Naive thymus-derived CD8-positive, alpha-beta T cell (primary cell): ENCODE results near the gene DIS3L. TPM values are rescaled to one million over a fixed set of nuclear protein-coding genes. Genes with fewer than 3 reads are reported as not detected.

Experiments
- ATAC-seq, 2 donors: fragments of 150-1000 bp; cut with Tn5 transposase in 1 of 2; sonication (Bioruptor Pico), chemical (Tn5 transposase) in 1 of 2; 1 replicate in 1 of 2; 2 replicates in 1 of 2; pipeline ENCODE4 v1.10.0; 2021; ENCODE audit warnings: mild to moderate bottlenecking in 2 of 2, moderate library complexity in 2 of 2
- POLR2A ChIA-PET: fragments of 350-600 bp; sonication (Branson Sonifier 250); formaldehyde crosslinking; loops from one replicate; lab custom pipeline; 2021; ENCODE audit warnings: antibody characterized with exemption; lab: Charles Lee
- DNase-seq, 10 donors: peaks; one replicate each; pipeline versions ENCODE4 v3.0.0 to v3.0.0-alpha.2; 2020 to 2022
- H3K27ac Mint-ChIP-seq, 10 donors: one replicate each; pipeline ENCODE4 v1.8.0; 2020 to 2022; ENCODE audit warnings: mild to moderate bottlenecking in 10 of 10, mixed read lengths in 10 of 10, moderate library complexity in 4 of 10, inconsistent platforms in 1 of 10
- H3K27me3 Mint-ChIP-seq, 5 donors: one replicate each; pipeline ENCODE4 v1.8.0; 2021 to 2022; ENCODE audit warnings: mixed read lengths in 5 of 5
- H3K36me3 Mint-ChIP-seq, 3 donors: one replicate each; pipeline ENCODE4 v1.8.0; 2020 to 2022; ENCODE audit warnings: mixed read lengths in 3 of 3, mild to moderate bottlenecking in 2 of 3, inconsistent platforms in 1 of 3
- H3K4me1 Mint-ChIP-seq, 4 donors: one replicate each; pipeline ENCODE4 v1.8.0; 2021 to 2022; ENCODE audit warnings: mixed read lengths in 4 of 4
- H3K4me3 Mint-ChIP-seq, 10 donors: one replicate each; pipeline ENCODE4 v1.8.0; 2020 to 2022; ENCODE audit warnings: mild to moderate bottlenecking in 10 of 10, mixed read lengths in 10 of 10, moderate library complexity in 6 of 10, inconsistent platforms in 1 of 10
- H3K9me3 Mint-ChIP-seq, 9 donors: one replicate each; pipeline ENCODE4 v1.8.0; 2020 to 2022; ENCODE audit warnings: mixed read lengths in 9 of 9, mild to moderate bottlenecking in 3 of 9, inconsistent platforms in 1 of 9, moderate library complexity in 1 of 9
- polyA plus RNA-seq, 3 donors: library from polyadenylated mRNA; unstranded; fragments of 300-500 nt; fragmentation: Illumina TruSeq; gene quantifications; one replicate each; pipeline ENCODE4 v1.2.3, GENCODE V29; 2021
- total RNA-seq, 8 experiments: library from RNA in 2 of 8; stranded (reverse) in 2 of 8; gene quantifications; one replicate each; pipeline ENCODE4 v1.2.3 and lab custom pipeline; 2021 to 2026

The DIS3L gene
- total and polyA plus RNA-seq, 5 experiments from 2014 or later = 25.5 to 41.0 (median 39.8) TPM

DNA sequence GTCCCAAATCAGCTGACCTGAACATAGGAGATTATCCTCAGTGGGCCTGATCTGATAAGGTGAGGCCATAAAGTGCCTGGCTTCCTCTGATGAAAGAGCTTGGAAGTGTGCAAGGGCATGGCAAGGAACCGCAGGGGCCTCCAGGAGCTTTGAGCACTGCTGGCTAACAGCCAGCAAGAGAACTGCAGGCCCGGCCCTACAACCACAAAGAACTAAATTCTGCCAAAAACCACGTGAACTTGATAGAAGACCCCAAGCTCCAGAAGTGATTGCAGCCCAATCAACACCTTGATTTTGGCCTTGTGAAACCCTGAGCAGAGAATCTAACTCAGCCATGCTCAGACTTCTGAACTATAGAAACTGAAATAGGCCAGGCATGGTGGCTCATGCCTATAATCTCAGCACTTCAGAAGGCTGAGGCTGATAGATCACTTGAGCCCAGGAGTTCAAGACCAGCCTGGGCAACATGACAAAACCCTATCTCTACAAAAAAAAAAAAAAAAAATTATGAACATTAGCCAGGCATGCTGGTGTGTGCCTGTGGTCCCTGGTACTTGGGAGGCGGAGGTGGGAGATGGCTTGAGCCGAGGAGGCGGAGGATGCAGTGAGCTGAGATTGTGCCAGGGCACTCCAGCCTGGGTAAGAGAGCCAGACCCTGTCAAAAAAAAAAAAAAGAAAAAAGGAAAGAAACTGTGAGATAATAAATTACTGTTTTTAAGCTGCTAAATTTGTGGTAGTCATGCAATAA lies 7.7 kb upstream of the DIS3L start:
- Mint-ChIP-seq H3K27me3 (no peaks in the 10 kb centered on the region), H3K4me1 (peaks cover 4 to 9% (median 7%) of the 10 kb centered on the region in 4 donors), H3K27ac (no peak overlapping the region), H3K4me3 (no peak overlapping the region), H3K9me3 (no peaks in the 10 kb centered on the region), H3K36me3 (no peaks in the 10 kb centered on the region)
- DNase-seq (no peak), ATAC-seq (no peak)
- POLR2A ChIA-PET = interaction anchor here (0.6 to 0.7 kb wide), 2 partner anchors 36 to 131 kb away, joined by 3 to 5 read pairs; no protein-coding TSS in a partner anchor

DNA sequence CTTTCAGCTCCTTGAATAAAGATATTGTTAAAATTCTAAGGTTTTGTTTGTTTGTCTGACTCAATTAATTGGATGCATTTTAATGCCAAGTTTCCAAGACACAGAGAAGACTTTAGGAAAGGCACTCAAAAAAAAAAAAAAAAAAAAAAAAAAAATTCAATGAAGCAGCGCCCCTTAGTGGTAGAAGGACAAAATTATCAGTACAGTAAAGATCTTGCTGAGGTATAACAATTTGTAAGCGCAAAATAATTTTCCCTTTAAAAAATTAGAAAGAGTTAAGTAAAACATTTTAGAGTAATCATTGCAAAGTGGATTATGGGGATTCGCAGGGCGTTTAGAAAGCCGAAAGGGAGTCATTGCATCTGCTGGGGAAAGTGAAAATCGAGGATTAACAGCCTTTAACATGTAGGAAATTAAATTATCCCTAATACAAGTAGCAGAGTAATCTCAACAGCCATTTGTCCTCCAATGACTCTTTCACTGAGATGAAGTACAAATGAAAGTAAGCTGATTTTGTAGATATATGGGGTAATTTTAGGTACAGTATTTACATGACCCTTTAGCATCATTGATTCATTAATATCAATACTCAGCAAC lies 5.8 kb upstream of the DIS3L start:
- no peaks in the 10 kb centered on the region for H3K36me3 Mint-ChIP-seq
- DNase-seq = peak in 3 of 10 donors; percentile 29 to 36 (median 34)
- H3K27me3 Mint-ChIP-seq = no peaks in the 10 kb centered on the region
- peak overlapping the region in 1 of 10 donors; percentile 7 for H3K4me3 Mint-ChIP-seq
- POLR2A ChIA-PET = no interaction called here
- H3K9me3 Mint-ChIP-seq = no peaks in the 10 kb centered on the region
- peak overlapping the region in 3 of 10 donors; percentile 6 to 34 (median 21) for H3K27ac Mint-ChIP-seq
- peaks cover 11 to 24% (median 20%) of the 10 kb centered on the region in 4 donors for H3K4me1 Mint-ChIP-seq
- peak in 1 of 2 donors; percentile 23 for ATAC-seq

DNA sequence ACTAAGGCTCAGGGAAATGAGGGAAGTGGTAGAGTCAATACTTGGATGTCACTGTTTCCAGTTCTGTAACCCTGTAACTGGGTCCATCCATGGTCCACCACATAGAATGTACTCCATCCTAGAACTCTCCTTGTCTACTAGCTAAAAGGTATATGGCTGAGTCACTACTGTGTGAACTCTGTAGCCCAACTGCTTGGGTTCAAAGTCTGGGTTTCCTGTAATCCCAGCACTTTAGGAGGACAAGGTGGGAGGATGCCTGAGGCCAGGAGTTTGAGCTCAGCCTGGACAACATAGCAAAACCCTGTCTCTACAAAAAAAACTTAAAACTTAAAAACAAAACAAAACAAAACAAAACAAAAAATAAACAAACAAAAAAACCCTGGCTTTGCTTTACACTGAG lies 5.3 kb upstream of the DIS3L start:
- no peak overlapping the region for H3K4me3 Mint-ChIP-seq
- peaks cover 11 to 25% (median 22%) of the 10 kb centered on the region in 4 donors for H3K4me1 Mint-ChIP-seq
- H3K27ac Mint-ChIP-seq = no peak overlapping the region
- H3K27me3 Mint-ChIP-seq = no peaks in the 10 kb centered on the region
- no peaks in the 10 kb centered on the region for H3K9me3 Mint-ChIP-seq
- no peaks in the 10 kb centered on the region for H3K36me3 Mint-ChIP-seq
- ATAC-seq (no peak), DNase-seq (no peak)
- POLR2A ChIA-PET = interaction anchor here (0.7 kb wide), 1 partner anchor 693 kb away, joined by 3 read pairs; no protein-coding TSS in a partner anchor

DNA sequence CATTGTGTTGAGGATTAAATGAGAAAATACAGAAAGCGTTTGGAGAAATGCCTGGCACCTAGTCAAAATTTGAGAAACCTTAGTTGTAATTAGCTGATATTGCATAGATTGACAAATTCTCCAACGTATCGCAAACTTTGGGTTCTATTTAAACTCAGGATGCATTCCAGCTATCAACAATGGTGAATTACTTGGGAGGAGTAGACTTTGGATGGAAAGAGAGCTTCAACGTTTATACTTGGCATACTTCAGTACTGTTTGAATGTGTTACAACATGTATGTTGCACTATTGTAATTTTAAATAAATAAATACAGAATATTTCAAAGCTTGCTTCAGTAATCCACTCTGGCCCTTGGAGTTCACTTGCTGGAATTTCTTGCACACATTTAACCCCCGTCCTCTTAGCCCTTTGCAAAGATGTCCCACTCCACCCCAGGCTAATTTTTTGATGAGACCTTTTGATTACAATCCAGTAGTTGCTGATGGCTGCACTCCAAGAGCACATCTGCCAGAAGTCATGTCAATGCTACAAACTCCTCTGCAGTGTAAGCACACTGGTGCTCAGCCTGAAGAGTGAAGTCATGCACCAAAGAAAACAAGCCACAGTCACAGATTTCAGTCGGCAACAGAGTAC lies 4.7 kb upstream of the DIS3L start:
- DNase-seq (no peak), ATAC-seq (no peak)
- Mint-ChIP-seq H3K27me3 (no peaks in the 10 kb centered on the region), H3K4me3 (no peak overlapping the region), H3K4me1 (peaks cover 11 to 25% (median 22%) of the 10 kb centered on the region in 4 donors), H3K27ac (no peak overlapping the region), H3K36me3 (no peaks in the 10 kb centered on the region), H3K9me3 (no peaks in the 10 kb centered on the region)
- POLR2A ChIA-PET = interaction anchor here (0.7 kb wide), 3 partner anchors 250 to 693 kb away, joined by 3 to 4 read pairs (median 3); no protein-coding TSS in a partner anchor

DNA sequence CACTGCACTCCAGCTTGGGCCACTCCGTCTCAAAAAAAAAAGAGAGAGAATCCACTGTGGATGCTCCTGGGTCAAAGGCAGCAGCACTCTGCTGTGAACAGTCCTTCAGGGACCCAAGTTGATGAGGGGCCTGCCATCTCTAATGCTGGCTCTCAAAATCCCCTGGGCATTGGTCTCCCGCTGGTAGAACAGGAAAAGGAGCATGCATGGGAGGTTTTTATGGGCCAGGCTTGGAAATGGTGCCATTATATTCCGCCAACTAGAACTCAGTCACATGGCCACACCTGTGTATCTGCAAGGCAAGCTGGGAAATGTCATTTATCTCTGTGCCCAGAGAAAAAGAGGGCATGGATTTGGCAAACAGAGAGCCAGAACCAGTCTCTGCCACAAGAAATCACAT lies 3.4 kb upstream of the DIS3L start:
- POLR2A ChIA-PET = interaction anchor here (0.7 kb wide), 1 partner anchor 360 kb away, joined by 4 read pairs; no protein-coding TSS in a partner anchor
- no peaks in the 10 kb centered on the region for H3K9me3 Mint-ChIP-seq
- no peaks in the 10 kb centered on the region for H3K36me3 Mint-ChIP-seq
- ATAC-seq = no peak
- H3K4me3 Mint-ChIP-seq = peak overlapping the region in 1 of 10 donors; percentile 5
- no peak for DNase-seq
- H3K4me1 Mint-ChIP-seq = peaks cover 14 to 35% (median 32%) of the 10 kb centered on the region in 4 donors
- H3K27me3 Mint-ChIP-seq = no peaks in the 10 kb centered on the region
- peak overlapping the region in 5 of 10 donors; percentile 6 to 67 (median 36) for H3K27ac Mint-ChIP-seq

DNA sequence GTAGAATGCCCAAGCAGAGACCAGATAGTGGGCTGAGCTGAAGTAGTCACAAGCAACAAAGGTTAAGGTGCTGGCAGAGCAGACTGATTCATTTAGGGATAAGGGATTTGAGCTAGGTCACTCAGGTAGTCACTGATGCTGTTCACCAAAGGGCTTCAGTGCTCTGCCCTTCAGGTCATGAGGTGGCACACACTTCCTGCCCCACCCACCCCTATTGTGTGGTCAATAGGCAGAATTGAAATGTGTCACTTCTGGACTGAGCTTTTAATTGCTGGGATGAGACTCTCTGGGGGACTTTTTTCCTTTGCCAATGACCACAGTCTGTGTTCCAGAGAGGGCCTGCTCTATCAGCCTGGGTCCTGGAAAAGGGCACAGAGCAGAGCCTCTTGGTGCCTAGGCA lies 2.9 kb upstream of the DIS3L start:
- peaks cover 13 to 38% (median 35%) of the 10 kb centered on the region in 4 donors for H3K4me1 Mint-ChIP-seq
- H3K36me3 Mint-ChIP-seq = no peaks in the 10 kb centered on the region
- POLR2A ChIA-PET = no interaction called here
- no peaks in the 10 kb centered on the region for H3K27me3 Mint-ChIP-seq
- DNase-seq (no peak), ATAC-seq (no peak)
- H3K9me3 Mint-ChIP-seq = no peaks in the 10 kb centered on the region
- peak overlapping the region in 6 of 10 donors; percentile 6 to 67 (median 40) for H3K27ac Mint-ChIP-seq
- H3K4me3 Mint-ChIP-seq = peak overlapping the region in 2 of 10 donors; percentile 5 to 11

DNA sequence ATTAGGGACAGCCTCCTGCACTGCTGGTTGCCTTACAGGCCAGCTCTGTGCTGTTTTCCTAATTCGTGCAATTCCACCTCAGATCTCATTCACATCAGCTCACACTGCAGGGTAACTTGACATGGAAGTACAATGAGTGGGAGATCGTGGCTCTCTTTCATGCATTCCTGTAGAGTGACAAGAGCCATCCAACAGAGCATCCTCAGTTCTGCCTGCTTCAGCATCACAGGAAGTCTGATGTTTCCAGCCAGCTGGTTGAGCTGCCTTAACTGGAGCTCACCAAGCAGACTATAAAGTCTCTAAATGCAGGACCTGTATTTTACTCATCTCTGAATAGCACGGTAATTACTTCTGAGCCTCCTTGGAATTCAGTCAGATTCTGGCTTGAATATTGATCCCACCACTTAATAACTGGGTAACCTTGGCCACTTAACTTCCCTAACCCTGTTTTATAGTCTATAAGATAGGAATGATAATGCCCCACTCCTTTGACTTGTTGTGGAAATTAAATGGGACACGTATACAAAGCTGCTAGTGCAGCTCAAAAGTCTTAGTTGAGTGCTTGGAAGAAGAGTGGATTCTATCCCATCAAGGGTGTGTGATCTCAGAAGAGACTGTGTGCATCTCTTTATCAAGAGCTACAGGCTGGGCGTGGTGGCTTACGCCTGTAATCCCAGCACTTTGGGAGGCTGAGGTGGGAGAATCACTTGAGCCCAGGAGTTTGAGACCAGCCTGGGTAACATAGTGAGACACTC lies 1.4 kb upstream of the DIS3L start:
- Mint-ChIP-seq H3K4me1 (peaks cover 13 to 49% (median 43%) of the 10 kb centered on the region in 4 donors), H3K36me3 (peaks cover 0 to 14% (median 0%) of the 10 kb centered on the region in 3 donors), H3K27me3 (no peaks in the 10 kb centered on the region), H3K4me3 (peak overlapping the region; percentile 79 to 97 (median 86)), H3K9me3 (no peaks in the 10 kb centered on the region), H3K27ac (peak overlapping the region; percentile 93 to 97 (median 96))
- DNase-seq (peak in 1 of 10 donors; percentile 6), ATAC-seq (no peak)
- POLR2A ChIA-PET = interaction anchor here (1.0 to 3.1 kb wide), 3 partner anchors 95 to 213 kb away, joined by 3 to 12 read pairs (median 6); partner anchors contain the start of genes RPL4 and ZWILCH

DNA sequence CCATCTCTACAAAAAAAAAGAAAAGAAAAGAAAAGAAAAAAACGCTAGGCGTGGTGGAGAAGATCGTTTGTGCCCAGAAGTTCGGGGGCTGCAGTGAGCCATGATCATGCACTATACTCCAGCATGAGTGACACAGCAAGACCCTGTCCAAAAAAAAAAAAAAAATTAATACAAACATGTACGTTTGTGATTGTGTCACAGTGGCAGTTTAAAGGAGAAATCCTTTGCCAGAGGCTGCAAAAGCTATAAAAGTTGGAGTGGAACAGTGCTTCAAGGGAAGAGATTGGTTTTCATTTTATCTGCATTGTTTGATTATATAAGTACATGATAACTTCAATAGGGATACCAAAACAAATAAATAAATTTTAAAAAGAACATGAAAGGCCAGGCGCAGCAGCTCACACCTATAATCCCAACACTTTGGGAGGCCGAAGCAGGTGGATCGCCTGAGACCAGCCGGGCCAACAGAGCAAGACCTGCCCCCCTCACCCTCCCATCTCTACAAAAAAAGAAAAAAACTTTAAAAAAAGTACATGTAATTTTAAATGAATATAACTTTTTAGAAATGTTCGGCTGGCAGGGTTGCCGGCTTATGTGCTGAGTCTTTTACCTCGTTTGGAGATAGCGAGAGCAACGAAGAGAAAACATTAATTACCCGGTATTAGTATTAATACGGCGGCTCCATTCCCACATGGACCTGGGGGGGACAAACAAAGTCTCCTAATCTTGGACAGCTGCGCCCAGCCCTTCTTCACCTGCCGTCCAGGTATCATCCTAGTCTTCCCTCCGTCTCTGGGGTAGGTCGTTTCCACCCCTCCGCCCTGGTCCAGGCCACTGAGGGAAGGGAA lies 573 bp upstream of the DIS3L start:
- ATAC-seq (no peak), DNase-seq (peak in 2 of 10 donors; percentile 1 to 8)
- H3K27ac Mint-ChIP-seq = peak overlapping the region; percentile 93 to 97 (median 96)
- peaks cover 0 to 19% (median 0%) of the 10 kb centered on the region in 3 donors for H3K36me3 Mint-ChIP-seq
- H3K27me3 Mint-ChIP-seq = no peaks in the 10 kb centered on the region
- POLR2A ChIA-PET = interaction anchor here (0.5 to 3.1 kb wide), 7 partner anchors 13 to 214 kb away, joined by 3 to 12 read pairs (median 3); no protein-coding TSS in a partner anchor
- H3K4me3 Mint-ChIP-seq = peak overlapping the region; percentile 79 to 97 (median 86)
- H3K9me3 Mint-ChIP-seq = no peaks in the 10 kb centered on the region
- H3K4me1 Mint-ChIP-seq = peaks cover 13 to 51% (median 44%) of the 10 kb centered on the region in 4 donors

DNA sequence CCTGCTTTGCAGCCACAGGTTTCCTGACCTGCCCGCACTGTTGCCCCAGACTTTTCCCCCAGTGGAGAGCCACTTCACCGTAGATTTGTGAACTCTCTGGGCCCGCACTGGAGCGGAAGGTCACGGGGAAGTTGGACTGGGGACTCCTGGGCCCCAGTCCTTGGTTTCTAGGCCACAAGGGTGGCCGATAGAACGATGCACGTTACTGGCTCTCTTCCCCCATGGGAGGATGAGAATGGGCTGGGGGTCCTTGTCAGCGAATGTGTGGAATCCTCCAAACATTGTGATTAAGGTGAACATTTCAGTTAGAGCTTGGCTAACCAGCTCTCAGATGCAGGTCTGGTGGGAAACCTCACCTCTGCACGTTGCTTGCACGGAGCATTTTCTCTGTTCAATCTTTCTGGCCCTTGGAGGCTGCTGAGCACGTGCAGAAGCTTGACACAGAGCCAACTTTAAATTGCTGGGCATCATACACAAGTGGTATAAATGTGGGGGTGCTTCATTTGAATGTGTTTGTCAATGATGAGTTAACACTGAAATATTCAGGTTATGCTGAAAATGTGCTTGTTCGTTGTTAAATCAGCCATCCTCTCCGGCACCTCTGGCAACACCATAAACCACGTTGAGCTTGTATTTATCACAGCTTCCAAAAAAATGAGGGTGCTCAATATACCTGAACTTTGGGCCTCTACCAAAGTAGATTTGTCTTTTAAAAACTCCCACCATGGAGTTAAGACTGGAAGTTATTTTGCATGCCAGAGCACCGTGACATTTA lies 976 bp downstream of the DIS3L start:
- Mint-ChIP-seq H3K27ac (peak overlapping the region; percentile 89 to 98 (median 95)), H3K36me3 (peaks cover 0 to 31% (median 0%) of the 10 kb centered on the region in 3 donors), H3K9me3 (no peaks in the 10 kb centered on the region), H3K4me1 (peaks cover 13 to 56% (median 44%) of the 10 kb centered on the region in 4 donors), H3K4me3 (peak overlapping the region; percentile 79 to 94 (median 86)), H3K27me3 (no peaks in the 10 kb centered on the region)
- ATAC-seq = peak; percentile 3 to 9
- peak in 1 of 10 donors; percentile 8 for DNase-seq
- POLR2A ChIA-PET = interaction anchor here (0.6 to 3.1 kb wide), 9 partner anchors 8 to 1935 kb away, joined by 3 to 12 read pairs (median 5); partner anchors contain the start of genes INTS14, RNU5B-1, RPL4 and SNAPC5

DNA sequence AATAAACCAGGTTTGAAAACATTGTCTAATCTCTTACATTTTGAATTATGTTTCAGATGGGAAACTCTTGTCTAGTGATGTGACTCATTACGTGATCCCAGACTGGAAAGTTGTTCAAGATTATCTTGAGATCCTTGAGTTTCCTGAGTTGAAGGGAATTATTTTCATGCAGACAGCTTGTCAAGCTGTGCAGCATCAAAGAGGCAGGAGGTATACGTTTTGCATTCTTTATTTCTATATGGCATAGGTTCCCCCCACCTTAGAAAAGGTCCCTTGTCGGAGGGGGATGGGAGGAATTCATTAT lies 1.5 kb downstream of the DIS3L start:
- Mint-ChIP-seq H3K36me3 (peaks cover 0 to 33% (median 0%) of the 10 kb centered on the region in 3 donors), H3K4me1 (peaks cover 13 to 56% (median 44%) of the 10 kb centered on the region in 4 donors), H3K27ac (peak overlapping the region in 9 of 10 donors; percentile 89 to 98 (median 95)), H3K9me3 (no peaks in the 10 kb centered on the region), H3K27me3 (no peaks in the 10 kb centered on the region), H3K4me3 (peak overlapping the region; percentile 79 to 94 (median 86))
- no peak for DNase-seq
- no peak for ATAC-seq
- POLR2A ChIA-PET = interaction anchor here (0.7 to 3.1 kb wide), 6 partner anchors 7 to 1934 kb away, joined by 3 to 12 read pairs (median 4); partner anchors contain the start of genes INTS14, RNU5B-1, RPL4 and ZWILCH
